ENCODE data around the gene ABTB2. TPM values are rescaled to one million over a fixed set of nuclear protein-coding genes. Genes with fewer than 3 reads are reported as not detected.

The ABTB2 gene
- total and polyA plus RNA-seq, 2 of the 8 experiments (the other 6 are each of a cell fraction or from before 2014, with no cell fraction given), result 7.7 to 10.2 TPM

GRCh38 chr11:34363363-34364084 lies 5.7 kb upstream of the ABTB2 start (continued):
- TF ChIP-seq TEAD4 (IDR thresholded peaks at IDR 0.05; ENCODE audit: low read depth, low read length) (no peak), CEBPB (IDR thresholded peaks at IDR 0.05; ENCODE audit: low read depth, low read length) (no peak), CREB1 (IDR thresholded peaks at IDR 0.05) (no peak)
